MM.1S (cell line): ENCODE measurements around the gene TTC34.

Experiments
- DNase-seq: peaks from one replicate; pipeline ENCODE4 v3.0.0-alpha.2; 2015
- H2AFZ ChIP-seq: fragments of 300-600 bp; sonication (generic); 2 replicates; pipeline ENCODE4 v1.6.0; 2016; ENCODE audit warnings: antibody characterized with exemption, low read length
- H3F3A ChIP-seq: fragments of 300-600 bp; sonication (generic); 2 replicates; pipeline ENCODE4 v1.6.1; 2016; ENCODE audit warnings: mild to moderate bottlenecking, antibody characterized with exemption, low read length, moderate library complexity, mixed read lengths; ENCODE audit not compliant: insufficient read depth
- H3K27ac ChIP-seq: fragments of 300-600 bp; sonication (generic); 2 replicates; pipeline ENCODE4 v1.5.1; 2016; ENCODE audit warnings: mild to moderate bottlenecking, low read length
- H3K27me3 ChIP-seq: fragments of 300-600 bp; sonication (generic); replicated peaks from 2 replicates; pipeline ENCODE4 v1.6.0; 2016; ENCODE audit warnings: low read length; ENCODE audit not compliant: insufficient read depth
- H3K36me3 ChIP-seq: fragments of 300-600 bp; sonication (generic); replicated peaks from 2 replicates; pipeline ENCODE4 v1.6.1; 2016; ENCODE audit warnings: mild to moderate bottlenecking, low read length, mixed read lengths; ENCODE audit not compliant: insufficient read depth
- H3K4me1 ChIP-seq: fragments of 300-600 bp; sonication (generic); 2 replicates; pipeline ENCODE4 v1.6.1; 2016; ENCODE audit warnings: low read length, mixed read lengths
- H3K4me2 ChIP-seq: fragments of 300-600 bp; sonication (generic); 2 replicates; pipeline ENCODE4 v1.6.0; 2016; ENCODE audit warnings: low read depth, low read length
- H3K4me3 ChIP-seq: fragments of 300-600 bp; sonication (generic); 2 replicates; pipeline ENCODE4 v1.5.1; 2016; ENCODE audit warnings: low read length, mixed read lengths
- H3K79me2 ChIP-seq: fragments of 300-600 bp; sonication (generic); 2 replicates; pipeline ENCODE4 v1.6.1; 2016; ENCODE audit warnings: mixed run types, low read length, mixed read lengths
- H3K9ac ChIP-seq: fragments of 300-600 bp; sonication (generic); 2 replicates; pipeline ENCODE4 v1.6.1; 2016; ENCODE audit warnings: low read length, mixed read lengths
- H3K9me2 ChIP-seq: fragments of 300-600 bp; sonication (generic); replicated peaks from 2 replicates; pipeline ENCODE4 v1.6.1; 2016; ENCODE audit warnings: mild to moderate bottlenecking, low read length, mixed read lengths; ENCODE audit not compliant: insufficient read depth
- H3K9me3 ChIP-seq: fragments of 300-600 bp; sonication (generic); replicated peaks from 2 replicates; pipeline ENCODE4 v1.6.1; 2016; ENCODE audit warnings: mild to moderate bottlenecking, low read length, mixed read lengths; ENCODE audit not compliant: insufficient read depth
- H4K20me1 ChIP-seq: fragments of 300-600 bp; sonication (generic); 2 replicates; pipeline ENCODE4 v1.6.1; 2016; ENCODE audit warnings: mild to moderate bottlenecking, low read length, moderate library complexity, mixed read lengths; ENCODE audit not compliant: insufficient read depth
- EZH2 ChIP-seq: fragments of 300-600 bp; sonication (generic); optimal IDR thresholded peaks from 2 replicates; pipeline ENCODE3; 2017; ENCODE audit warnings: low read depth, mild to moderate bottlenecking, antibody characterized with exemption, low read length, mixed read lengths
- EZH2phosphoT487 ChIP-seq: fragments of 300-600 bp; sonication (generic); IDR thresholded peaks from 2 replicates; pipeline ENCODE4 v1.6.1; 2018; ENCODE audit warnings: antibody characterized with exemption, low read length
- TF ChIP-seq, protein P1 (sequence below): fragments of 300-600 bp; sonication (generic); IDR thresholded peaks from 2 replicates; pipeline ENCODE4 v1.5.1; 2016; ENCODE audit warnings: antibody characterized with exemption, low read length, mixed read lengths

Gene TTC34

GRCh38 chr1:2787163-2787911 lies 14.2 kb downstream of the TTC34 start:
- Histone ChIP-seq H3K4me1 (no peaks in the 10 kb centered on the region), H2AFZ (no peak overlapping the region), H3F3A (no peaks in the 10 kb centered on the region), H4K20me1 (no peaks in the 10 kb centered on the region), H3K4me3 (no peak overlapping the region), H3K9ac (no peak overlapping the region), H3K9me3 (no peaks in the 10 kb centered on the region), H3K4me2 (no peak overlapping the region), H3K27ac (no peak overlapping the region), H3K27me3 (peaks cover 50% of the 10 kb centered on the region), H3K79me2 (no peaks in the 10 kb centered on the region), H3K36me3 (no peaks in the 10 kb centered on the region), H3K9me2 (no peaks in the 10 kb centered on the region)
- DNase-seq: no peak
- TF ChIP-seq EZH2 (no peak), EZH2phosphoT487 (no peak)
- TF ChIP-seq, protein P1, sequence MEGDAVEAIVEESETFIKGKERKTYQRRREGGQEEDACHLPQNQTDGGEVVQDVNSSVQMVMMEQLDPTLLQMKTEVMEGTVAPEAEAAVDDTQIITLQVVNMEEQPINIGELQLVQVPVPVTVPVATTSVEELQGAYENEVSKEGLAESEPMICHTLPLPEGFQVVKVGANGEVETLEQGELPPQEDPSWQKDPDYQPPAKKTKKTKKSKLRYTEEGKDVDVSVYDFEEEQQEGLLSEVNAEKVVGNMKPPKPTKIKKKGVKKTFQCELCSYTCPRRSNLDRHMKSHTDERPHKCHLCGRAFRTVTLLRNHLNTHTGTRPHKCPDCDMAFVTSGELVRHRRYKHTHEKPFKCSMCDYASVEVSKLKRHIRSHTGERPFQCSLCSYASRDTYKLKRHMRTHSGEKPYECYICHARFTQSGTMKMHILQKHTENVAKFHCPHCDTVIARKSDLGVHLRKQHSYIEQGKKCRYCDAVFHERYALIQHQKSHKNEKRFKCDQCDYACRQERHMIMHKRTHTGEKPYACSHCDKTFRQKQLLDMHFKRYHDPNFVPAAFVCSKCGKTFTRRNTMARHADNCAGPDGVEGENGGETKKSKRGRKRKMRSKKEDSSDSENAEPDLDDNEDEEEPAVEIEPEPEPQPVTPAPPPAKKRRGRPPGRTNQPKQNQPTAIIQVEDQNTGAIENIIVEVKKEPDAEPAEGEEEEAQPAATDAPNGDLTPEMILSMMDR: no peak

DNA sequence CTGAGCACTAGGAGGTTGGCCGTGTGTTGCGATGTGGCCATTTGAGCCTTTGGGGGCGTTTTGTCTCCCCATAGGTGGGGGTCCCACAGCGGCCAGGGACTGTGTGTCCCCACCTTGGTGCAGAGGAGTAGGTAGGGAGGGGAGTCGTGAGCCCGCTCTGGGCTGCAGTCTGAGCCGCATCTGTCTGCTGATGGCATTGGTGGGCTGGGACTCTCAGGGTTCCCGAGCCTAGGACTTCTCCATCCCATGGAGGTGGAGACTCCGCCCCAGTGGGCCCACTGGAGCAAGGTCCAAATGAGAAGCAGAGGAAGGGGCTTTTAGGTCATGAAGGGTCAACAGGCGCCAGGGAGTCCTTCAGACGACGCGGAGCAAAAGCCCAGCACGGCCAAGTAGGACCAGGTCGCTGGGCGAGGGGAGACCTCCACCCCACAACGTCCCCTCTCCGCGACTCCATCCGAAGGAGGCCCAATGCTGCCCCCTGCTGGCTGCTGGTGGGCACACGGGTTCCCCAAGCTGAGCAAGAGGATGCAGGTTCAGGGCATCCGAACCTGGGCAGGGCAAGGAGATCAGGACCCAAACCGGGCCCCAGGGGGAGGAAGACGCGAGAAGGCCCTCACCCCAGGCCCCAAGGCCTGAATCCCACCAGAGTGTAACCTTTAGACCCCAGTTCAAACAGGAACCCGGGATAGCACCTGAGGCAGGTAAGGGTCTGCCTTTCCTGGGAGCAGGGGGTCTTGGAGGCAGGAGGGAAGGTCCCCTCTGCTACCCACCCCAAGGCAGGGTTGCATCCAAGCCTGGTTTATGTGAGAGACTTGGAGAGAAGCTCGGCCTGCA lies 14.9 kb downstream of the TTC34 start:
- peaks cover 51% of the 10 kb centered on the region for H3K27me3 ChIP-seq

GRCh38 chr1:2785631-2786328 lies 15.7 kb downstream of the TTC34 start:
- DNase-seq: no peak
- TF ChIP-seq, protein P1: no peak
- TF ChIP-seq EZH2phosphoT487: no peak

More for the DNA sequence above, 14.9 kb downstream of the TTC34 start:
- H3K4me3 ChIP-seq: no peak overlapping the region
- H3K36me3 ChIP-seq: no peaks in the 10 kb centered on the region
- H4K20me1 ChIP-seq: no peaks in the 10 kb centered on the region
- no peaks in the 10 kb centered on the region for H3K4me1 ChIP-seq
- H3K27ac ChIP-seq: no peak overlapping the region
- no peak for TF ChIP-seq EZH2phosphoT487
- TF ChIP-seq, protein P1: peak; percentile 77
- no peaks in the 10 kb centered on the region for H3K9me2 ChIP-seq
- H2AFZ ChIP-seq: no peak overlapping the region
- no peaks in the 10 kb centered on the region for H3F3A ChIP-seq
- no peak overlapping the region for H3K9ac ChIP-seq
- H3K4me2 ChIP-seq: no peak overlapping the region
- H3K79me2 ChIP-seq: no peaks in the 10 kb centered on the region
- no peaks in the 10 kb centered on the region for H3K9me3 ChIP-seq
- peak; percentile 45 for DNase-seq

More at GRCh38 chr1:2785631-2786328, 15.7 kb downstream of the TTC34 start:
- Histone ChIP-seq H3K27ac (no peak overlapping the region), H3K9me3 (no peaks in the 10 kb centered on the region), H3K9me2 (no peaks in the 10 kb centered on the region), H3K27me3 (peaks cover 54% of the 10 kb centered on the region), H3K4me3 (no peak overlapping the region), H3K9ac (no peak overlapping the region), H2AFZ (no peak overlapping the region), H3K36me3 (no peaks in the 10 kb centered on the region), H3F3A (no peaks in the 10 kb centered on the region), H3K4me1 (no peaks in the 10 kb centered on the region), H3K4me2 (no peak overlapping the region), H3K79me2 (no peaks in the 10 kb centered on the region), H4K20me1 (no peaks in the 10 kb centered on the region)
